Measurements from ENCODE around the gene P2RY2.

DNA sequence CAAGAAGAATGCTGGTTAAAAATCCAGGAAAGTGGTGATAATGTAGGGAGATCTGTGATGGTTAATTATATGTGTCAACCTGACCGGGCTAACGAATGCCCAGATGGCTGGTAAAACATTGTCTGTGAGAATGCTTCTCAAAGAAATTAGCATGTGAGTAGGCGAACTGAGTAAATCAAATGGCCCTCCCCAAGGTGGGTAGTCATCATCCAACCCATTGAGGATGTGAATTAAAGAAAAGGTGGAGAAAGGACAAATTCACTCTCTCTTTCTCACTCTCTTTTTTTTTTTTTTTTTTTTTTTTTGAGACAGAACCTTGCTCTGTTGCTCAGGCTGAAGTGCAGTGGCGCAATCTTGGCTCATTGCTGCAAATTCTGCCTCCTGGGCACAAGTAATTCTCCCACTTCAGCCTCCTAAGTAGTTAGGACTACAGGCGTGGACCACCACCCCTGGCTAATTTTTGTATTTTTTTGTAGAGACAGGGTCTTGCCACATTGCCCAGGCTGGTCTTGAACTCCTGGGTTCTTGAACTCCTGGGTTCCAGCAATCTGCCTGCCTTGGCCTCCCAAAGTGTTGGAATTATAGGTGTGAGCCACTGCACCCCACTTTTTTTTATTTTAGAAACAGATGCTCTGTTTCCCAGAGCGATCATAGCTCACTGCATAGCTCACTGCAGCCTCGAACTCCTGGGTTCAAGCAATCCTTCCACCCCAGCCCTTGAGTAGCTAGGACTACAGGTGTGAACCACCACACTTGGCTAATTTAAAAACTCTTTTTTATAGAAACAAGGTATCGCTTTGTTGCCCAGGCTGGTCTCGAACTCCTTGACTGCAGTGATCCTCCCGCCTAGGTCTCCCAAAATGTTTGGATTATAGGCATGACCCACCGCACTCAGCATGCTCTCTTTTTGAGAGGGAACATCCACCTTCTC lies 32.0 kb downstream of the P2RY2 start:
- TF ChIP-seq CTCF (IDR thresholded peaks at IDR 0.05): no peak
- no peak for TF ChIP-seq POLR2A (IDR thresholded peaks at IDR 0.05)

All from heart left ventricle (tissue), 13 donors.